Activated CD8-positive, alpha-beta memory T cell treated with anti-CD3 and anti-CD28 coated beads, Interleukin-2, amount 50 U/mL, for 1 hour (primary cell): ENCODE measurements around the gene ARGLU1.
A peak's percentile ranks its signal among the peaks of the same experiment; 100 is the strongest.

Experiments used
- DNase-seq: peaks from one replicate; pipeline ENCODE4 v3.0.0-alpha.2; 2020; ENCODE audit errors: extremely low read depth

Gene ARGLU1

DNA sequence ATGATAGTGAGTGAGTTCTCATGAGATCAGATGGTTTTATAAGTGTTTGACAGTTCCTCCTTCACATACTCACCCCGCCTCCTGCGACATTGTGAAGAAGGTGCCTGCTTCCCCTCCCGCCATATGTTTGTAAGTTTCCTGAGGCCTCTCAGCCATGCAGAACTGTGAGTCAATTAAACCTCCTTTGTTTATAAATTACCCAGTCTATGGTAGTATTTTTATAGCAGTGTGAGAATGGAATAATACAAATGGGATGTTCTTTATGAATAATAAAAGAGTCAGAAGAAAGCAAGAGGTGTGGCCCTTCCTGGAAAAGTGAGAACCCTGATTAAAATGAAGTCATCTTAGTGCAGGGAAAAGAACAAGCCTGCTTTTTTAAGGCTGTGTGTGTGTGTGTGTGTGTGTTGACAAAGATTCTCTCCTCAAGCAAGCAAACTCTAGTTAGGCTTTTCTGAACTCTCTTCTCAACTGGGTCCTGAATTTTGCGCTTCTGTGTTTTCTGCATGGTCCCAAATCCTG, 18.8 kb upstream of the ARGLU1 start:
- DNase-seq, result no peak

DNA sequence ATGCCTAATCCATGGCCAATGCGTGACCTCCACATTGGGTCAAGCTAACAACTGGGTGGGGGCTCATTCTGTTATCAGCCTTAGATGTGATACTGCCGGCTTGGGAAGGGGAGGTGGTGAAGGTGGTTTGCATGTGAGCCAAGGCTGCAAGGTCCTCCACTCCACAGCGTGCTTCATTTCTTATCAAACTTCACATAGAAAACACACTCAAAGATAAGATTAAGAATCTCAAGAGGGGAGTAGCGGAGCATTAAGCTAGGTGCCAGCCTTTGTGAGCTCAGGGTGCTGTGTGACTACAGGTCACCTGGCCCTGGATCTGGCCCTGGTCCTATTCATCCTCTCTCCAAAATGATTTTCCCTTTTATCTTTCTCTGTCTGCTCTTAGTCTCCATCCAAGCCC, 13.3 kb upstream of the ARGLU1 start:
- DNase-seq, result no peak

DNA sequence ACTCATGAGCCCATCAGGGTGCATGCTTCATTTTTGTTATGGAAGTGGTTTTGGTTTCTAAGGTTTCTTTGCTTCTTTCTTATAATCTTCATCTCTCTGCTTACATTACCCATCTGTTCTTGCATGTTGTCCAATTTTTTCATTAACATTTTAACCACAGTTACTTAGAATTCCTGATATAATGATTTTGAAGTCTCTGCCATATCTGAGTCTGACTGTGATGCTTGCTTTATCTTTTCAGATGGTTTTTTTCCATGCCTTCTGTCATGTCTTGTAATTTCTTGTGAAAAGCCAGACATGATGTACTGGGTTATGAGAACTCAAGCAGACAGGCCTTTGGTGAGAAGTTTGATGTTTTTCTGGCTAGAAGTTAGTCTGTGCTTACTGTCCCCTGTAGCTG, 8.0 kb upstream of the ARGLU1 start:
- no peak for DNase-seq

DNA sequence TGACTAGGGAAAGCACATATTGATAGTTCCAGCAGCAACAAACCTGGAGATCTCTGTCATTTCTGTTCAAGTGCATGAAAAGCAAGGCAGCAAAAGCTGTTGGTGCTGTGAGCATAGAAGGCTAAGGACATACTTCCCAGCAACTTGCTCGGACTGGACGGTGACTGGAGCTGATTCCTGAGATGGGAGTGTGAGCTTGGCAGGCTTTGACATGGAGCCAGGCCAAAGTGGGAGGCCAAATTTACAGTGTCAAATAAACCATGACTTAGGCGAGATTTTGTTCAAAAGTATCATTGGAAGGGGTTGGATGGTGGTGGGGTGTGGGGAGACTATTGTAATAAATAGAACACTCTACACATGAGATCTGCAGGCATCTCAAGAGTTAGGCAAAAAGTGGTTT, 5.9 kb upstream of the ARGLU1 start:
- DNase-seq, result no peak

DNA sequence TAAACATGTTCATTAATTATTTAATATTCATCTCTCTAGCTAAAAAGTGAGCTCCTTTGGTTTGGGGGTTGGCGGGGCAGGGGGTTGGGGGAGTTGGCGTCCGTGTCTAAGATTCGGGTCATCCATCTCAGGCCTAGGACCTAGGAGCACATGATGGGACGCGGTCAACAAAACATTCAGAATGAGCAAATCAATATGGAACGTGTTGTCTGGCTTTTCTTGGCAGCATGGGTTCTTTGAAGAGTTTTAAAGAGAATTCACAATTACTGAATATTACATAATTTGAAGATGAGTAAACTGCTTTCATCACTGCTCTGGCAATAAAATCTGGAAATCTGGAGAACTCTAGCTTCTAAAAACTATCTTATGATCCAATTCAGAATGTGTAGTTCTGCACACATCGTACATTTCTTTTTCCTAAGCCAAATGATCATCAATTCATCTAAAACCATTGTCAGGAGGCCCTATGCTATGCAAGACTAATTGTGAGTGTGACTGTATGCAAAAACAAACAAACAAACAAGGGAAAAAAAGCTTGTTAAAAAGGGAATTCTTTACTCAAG, 5.4 kb upstream of the ARGLU1 start:
- DNase-seq, result no peak

DNA sequence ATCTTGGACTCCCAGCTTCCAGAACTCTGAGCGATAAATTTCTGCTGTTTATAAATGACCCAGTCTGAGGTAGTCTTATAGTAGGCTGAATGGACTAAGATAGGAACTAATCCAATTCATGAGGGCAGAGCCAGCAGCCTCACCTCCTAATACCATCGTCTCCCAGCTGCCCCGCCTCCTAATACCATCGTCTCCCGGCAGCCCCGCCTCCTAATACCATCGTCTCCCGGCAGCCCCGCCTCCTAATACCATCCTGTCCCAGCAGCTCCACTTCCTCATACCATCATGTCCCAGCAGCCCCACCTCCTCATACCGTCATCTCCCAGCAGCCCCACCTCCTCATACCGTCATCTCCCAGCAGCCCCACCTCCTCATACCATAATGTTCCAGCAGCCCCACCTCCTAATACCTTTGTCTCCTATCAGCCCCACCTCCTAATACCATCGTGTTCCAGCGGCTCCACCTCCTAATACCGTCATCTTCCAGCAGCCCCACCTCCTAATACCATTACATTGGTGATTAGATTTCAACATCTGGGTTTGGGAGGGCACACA, 2.4 kb upstream of the ARGLU1 start:
- peak; percentile 36 for DNase-seq

DNA sequence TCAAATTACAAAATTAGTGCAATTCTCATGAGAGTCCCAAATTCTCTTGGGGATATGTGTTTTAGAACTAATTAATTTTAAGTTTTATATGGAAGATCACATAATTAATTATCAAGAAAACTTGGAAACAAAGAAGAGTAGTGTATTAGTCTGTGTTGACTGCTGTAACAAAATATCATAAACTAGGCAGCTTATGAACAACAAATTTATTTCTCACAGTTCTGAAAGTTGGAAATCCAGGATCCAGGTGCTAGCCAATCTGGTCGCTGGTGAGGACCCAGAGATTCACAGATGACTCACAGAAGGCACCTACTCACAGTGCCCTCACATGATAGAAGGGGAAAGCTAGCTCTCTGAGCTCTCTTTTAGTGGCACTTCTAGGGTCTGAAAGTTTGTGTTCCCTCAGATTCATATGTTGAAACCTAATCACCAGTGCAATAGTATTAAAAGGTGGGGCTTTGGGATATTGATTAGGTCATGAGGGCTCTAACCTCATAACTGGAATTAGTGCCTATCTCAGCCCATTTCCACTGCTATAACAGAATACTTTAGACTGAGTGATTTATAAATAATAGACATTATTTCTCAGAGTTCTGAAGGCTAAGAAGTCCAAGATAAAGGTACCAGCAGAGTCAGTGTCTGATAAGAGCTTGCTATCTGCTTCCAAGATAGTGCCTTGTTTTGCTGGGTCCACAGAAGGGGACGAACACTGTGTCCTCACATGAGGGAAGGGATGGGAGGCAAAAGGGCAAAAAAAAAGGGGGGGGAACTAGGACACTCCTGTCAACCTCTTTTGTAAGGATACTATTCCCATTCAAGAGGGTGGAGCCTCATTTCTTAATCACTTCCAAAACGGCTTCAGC, 1.5 kb upstream of the ARGLU1 start:
- no peak for DNase-seq

DNA sequence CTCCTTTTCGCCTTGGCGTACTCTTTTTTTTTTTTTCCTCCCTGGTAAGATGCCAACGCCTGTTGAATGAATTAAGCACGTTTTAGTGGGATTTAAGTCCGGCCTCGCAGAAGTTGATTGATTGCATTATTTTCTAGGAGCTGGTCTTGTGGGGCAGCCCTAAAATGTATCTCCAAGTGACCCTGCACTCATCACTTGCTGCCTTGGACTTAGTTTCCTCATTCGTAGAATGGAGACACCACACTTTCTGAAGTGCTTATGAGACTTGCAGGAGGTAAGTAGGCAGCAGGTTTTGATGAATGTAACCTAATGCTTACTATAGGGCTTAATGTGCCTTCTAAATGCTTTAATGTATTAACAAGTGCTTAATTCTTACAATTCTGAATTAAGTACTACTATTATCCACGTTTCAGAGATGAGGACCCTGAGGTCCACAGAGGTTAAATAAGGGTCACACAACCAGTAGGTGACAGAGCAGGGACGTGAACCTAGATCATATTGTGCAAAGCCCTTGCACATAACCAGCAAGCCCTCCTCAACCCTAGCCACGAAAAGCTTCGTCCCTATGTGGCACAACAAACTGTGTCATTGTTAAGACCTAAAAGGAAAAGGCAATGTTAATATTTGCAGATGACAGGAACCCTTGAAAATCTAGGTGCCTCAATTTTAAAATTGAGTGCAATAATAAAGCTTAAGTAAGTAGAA, 514 bp upstream of the ARGLU1 start:
- no peak for DNase-seq

DNA sequence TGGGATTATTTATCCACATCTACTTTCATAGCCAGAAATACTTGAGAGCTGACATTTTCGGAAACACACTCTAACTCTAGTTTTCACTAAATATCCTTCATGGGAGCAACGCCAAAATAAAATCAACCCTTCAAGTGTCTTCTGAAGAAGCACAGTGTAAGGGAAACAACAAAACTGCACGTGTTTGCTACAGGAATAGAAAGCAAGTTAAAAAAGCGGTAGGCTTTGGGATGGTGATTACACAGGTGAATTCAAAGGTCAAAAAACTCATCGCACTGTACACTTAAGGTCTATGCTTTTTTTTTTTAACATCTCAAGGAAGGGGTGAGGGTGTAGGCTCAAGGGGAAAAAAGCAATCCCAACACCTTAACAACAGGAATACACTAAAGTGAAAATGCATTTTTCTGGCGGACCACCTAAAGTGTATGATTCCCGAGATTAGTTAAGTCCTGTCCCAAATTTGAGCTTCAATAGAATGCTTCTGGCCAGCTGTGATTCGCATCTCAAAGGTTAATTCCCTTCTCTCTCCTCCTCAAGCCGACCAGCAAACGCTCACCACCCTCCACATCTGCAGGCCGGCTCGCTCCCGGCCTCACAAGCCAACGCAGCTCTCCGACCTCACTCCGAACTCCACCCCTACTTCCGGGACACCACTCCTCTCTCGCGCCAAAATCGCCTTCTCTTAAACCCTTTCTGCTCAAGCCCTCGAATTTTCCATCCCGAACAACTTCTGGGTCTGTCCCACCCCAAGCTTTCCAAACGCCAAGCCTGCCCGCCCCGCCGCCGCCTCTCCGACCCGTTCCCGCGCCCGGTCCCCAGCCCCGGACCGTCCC, 1.1 kb downstream of the ARGLU1 start:
- no peak for DNase-seq

DNA sequence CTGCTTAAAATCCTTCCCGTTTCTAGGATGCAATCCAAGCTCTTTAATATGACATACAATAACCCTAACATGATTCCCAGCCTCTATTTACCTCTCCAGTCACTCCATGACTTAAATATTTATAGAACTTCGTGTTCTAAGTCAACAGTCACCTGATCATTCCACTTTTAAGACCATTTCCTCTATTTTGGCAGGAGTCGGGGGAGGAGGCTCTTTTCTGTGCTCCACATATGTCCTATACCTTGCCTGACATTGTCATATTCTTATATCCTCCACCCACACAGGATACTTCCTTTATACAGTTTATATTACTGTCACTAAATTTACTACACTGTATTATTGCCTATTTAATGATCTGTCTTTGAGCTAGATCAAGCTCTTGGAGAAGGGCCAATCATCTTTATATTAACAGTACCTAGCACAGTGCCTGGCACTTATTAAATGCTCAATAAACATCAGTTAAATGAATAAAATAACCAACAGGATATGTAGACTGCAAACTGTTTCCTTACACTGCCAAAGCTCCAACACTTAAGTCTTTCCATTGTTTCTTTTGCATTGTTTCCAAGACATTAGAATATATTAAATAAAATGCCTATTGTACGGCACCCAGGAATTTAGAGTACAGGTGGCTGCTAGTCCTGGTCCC, 2.7 kb downstream of the ARGLU1 start:
- DNase-seq, result no peak

DNA sequence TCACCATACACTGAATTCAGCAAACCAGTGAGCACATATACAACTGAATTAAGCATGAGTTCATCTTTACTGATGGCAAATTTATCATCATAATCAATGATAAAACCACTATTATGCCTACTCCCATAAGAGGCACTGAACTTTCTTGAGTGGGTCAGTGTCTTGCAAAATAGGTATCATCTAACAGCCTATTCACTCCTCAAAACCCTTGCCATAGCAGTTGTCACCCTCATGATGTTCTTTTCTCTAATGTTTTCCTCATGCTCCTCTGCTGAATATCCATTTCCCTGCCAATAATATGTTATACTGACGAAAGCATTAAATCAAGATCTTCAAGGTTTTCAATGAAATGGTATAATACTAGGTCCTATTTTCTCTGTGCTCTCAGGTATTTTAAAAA, 5.6 kb downstream of the ARGLU1 start:
- DNase-seq, result no peak

DNA sequence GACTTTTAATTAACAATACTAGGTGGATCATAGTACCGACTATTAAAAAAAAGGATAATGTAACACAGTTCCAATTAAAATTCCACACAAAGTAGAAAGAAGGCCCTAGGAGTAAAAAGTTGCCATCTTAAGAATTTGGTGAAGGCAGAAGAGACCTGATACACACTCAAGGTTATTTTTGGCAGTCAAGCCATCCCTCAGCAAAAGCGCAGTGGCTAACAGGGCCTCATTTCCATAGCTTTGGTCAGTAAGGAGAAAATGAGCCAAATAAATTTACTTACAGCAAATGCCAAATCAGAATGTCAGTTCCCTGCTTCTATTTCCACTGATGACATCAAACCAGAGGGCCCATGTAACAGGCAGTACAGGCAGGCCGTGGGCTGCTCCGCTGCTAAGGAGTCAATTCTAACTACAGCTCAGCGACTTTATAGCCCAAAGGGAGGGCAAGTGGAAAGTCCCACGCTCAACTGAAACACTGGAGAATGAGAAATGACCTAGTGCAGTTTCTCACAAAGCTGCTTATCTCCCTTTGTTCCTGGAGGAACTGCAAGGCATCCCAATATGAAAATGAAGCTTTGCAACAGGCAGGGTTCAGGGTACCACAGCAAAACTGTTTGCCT, 6.3 kb downstream of the ARGLU1 start:
- DNase-seq, result no peak

DNA sequence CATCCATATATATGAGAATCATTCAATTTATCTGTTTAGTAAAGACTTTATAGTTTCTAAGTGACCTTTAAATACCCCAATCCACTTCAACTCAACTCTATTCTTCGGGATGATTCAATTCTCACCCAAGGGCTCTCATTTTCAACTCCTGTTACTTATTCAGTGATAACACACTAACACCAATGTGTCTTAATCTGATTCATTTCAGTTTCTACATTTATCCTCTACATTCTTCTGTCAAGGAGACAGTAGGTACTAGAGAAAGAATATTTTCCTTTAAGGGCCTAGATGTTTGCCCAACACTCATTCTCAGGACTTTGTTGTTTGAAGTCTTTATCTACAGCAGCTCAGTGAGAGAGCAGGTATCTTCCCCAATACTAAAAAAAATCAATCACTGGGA, 7.1 kb downstream of the ARGLU1 start:
- DNase-seq, result no peak

DNA sequence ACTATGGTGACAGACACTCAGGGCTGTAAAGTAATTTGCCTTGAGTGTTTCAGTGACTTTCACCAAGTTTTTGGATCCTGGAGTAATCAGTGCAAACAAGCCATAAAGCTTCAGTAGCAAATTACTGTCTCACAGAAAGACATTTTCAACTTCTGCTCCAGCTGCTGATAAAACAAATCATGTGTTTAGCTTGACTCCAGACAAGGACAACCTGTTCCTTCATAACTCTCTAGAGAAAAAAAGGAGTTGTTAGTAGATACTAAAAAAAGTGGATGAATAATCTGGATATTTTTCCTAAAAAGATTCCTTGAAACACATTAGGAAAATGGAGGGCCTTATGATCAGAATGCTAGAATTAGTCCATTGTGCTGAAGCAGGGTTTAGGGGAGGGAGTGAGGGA, 9.4 kb downstream of the ARGLU1 start:
- DNase-seq, result no peak

DNA sequence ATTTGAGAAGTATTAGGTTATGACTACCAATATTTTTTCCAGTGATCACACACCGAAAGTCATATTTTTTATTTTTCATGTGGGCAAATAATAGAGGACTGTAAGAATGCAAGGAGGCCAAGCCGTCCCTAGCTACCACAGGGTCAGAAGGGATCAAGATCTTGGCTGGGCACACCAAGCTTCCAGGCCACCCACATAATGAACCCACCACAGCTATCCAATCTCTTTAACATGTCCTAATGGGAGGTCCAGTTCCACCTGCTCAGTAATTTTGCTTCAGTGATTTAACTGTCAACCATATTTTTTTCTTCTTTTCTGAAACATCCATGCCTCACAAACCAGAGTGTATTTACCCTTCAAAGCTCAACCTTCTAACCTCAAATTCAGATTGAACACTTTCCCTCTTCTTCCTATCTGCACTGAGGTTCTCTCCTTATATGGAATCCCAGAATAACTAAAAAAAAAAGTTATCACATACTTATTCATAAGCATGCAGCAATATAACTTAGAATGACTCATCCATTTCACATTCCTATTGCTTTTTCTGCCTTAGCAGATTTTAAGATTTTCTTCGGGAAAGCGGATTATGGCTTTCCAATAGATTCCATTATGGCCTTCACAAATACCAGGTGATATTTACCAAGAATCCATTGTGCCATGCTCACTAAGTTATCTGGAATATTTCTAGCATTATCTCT, 12.2 kb downstream of the ARGLU1 start:
- no peak for DNase-seq

DNA sequence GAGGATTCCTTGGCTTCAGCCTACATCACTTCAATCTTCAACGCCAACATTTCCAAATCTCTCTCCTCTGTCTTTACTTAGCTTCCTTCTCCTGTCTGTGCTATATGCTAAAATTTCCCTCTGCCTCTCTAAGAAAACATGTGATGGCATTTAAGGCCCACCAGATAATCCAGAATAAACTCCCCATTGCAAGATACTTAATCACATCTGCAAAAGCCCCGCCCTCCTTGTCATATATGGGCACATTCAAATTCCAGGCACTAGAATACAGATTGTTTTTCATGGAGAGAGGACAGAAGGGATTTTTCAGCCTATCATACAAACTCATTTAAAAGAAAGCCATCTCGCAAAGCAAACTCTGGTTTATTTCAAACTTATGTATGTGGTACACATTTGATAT, 16.2 kb downstream of the ARGLU1 start:
- no peak for DNase-seq

DNA sequence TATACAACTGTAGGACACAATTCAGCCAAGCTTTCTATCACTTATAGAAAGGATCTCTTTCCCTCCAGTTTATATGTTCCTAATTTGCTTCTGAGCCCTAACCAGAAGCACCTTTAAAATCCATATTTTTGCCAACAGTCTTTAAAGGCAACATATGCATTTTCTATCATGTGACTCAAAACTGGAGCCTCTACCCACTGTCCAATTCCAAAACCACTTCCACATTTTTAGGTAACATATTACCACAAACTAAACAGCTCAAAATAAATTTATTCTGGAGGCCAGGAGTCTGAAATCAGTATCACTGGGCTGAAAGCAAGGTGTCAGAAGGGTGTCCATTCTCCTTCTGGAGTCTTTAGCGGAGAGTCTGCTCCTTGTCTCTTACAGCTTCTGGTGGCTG, 16.6 kb downstream of the ARGLU1 start:
- DNase-seq, result no peak

DNA sequence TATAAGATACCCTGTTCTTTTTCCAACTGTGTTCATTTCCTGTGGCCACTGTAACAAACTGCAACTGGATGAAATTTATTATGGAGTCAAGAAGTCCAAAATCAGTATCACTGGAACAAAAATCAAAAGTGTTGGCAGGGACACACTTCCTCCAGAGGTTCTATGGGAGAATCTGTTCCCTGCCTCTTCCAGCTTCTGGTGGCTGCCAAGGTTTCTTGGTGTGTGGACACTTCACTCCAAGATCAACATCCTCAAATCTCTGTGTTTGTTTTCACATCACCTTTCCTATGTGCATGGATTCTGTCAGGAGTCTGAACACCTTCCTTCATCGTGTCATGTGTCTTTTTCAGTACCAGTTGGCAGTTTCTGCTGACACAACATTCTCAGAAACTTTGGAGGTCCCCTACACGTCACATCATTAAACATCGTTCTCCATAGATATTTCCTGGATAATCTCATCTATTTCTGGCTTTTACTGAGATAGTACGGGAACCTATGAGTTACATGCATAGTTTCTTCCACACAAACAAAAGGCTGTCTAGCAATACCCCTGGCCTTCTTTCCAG, 17.3 kb downstream of the ARGLU1 start:
- DNase-seq, result no peak

DNA sequence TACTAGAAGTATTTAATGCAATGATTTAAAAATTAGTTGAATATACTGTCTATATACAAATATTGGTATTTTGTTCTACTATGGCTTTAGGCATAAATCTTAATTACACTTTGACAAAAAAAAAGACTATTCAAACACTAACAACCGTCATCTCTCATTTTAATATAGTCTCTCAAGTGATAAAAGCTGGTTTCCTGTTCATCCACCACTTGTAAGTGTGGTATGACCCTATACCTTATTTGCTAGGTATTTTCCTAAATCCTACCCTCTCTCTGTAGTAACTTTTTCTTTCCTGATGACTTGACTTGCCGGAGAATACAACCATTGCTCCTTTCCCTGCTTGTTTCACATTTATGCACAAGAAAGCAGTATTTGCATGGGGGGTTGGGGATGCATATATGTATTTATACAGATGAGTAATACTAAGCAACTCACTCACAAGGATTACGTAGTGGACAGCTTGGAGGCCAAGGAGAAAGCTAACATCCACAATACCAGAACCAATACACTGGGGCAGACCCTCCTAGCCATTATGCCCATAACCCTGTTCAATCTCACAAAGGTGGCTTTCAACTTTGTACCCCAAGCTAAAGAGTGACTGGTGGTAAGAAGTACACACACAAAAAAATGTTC, 19.8 kb downstream of the ARGLU1 start:
- no peak for DNase-seq
